Activated T-cell treated with anti-CD3 and anti-CD28 coated beads for 48 hours (primary cell): ENCODE measurements around the gene GGNBP2.

ENCODE experiments used
- DNase-seq: peaks from one replicate; pipeline ENCODE4 v3.0.0-alpha.2; 2020; ENCODE audit warnings: low read depth

Gene GGNBP2

DNA sequence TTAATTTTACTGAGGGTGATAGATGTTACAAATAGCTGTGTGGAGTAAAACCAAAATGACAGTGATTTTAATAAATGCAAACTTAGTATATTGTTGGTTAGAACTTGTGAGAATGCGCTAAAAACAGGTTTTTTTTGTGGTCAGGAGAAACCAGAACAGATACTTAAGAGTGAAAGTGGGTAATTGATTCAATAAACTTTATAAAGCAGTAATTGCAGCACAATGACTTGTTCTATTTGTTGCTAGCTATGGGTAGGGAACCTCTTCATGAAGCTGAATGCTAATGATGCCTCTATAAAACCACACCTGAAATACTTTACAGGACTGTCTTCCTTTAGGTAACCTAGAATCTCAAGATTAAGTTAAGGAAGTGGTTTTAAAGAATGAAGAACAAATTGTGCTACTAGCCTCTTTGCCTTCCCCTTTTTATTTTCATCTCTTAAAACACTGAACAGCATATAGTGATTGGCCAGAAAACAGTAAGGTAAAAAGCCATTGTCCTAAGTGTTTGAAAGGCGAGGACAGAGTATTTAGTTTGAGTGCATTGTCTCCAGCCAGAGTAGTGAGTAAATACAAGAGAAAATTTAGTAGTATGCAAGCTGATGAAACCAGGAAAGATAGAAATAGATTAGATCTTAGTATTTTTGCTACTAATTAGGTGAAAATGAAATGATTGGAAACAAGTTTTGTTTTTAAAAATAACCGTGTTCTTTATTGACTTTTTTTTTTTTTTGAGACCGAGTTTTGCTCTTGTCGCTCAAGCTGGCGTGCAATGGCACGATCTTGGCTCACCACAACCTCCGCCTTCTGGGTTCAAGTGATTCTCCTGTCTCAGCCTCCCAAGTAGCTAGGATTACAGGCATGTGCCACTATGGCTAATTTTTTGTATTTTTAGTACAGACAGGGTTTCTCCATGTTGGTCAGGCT lies 6.0 kb downstream of the GGNBP2 start:
- DNase-seq = no peak

DNA sequence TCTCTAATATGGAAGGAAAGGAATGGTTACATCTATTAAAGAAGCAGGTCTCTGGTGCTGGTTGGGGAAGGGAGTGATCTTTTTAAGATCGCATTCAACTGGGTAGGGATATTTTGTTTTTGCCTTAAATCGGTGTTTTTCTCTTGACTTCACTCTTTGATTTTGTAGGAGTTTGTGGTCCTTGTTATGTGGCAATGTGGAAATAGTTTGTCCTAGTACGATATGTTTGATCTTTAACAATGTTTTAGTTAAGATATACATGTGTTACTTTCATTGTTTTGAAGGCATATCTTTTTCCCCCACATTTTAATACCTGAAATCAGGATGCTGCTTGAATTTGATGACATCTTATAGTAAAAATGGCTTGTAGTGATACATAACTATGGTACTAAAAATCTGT lies 8.7 kb downstream of the GGNBP2 start:
- no peak for DNase-seq

DNA sequence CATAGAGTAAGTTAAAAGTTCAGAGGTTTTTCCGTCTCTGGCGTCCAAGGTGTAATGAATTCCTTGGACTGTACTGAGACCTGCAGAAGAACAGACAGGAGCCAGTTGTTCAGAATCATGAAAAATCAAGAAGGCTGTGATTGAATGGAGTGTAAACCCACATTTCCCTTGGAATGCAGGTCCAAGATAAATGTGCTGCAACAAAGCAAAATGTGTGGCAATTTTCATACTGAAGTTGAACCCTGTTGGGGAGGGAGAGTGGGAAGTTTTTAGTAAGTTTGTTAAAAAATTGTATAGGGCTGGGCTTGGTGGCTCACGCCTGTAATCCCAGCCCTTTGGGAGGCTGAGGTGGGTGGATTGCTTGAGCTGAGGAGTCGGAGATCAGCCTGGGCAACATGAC lies 21.4 kb downstream of the GGNBP2 start:
- no peak for DNase-seq

DNA sequence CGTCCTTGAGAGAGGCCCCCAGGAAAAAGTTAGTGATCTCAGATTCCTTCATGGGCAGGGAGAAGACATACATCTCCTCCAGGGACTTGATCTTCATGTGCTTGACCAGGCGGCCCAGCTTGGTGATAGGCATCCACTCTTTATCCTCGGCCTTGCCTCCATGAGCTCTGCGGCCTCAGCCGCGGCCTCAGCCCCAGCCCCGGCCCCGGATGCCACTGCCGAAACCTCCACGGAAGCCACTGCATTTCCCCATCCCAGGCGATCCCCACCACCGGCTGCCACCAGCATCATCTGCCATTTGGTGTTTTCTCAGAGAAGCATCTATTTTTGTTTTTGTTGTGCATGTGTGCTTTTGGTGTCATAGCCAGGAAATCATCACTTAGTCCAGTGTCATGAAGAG lies 30.3 kb downstream of the GGNBP2 start:
- DNase-seq = no peak

DNA sequence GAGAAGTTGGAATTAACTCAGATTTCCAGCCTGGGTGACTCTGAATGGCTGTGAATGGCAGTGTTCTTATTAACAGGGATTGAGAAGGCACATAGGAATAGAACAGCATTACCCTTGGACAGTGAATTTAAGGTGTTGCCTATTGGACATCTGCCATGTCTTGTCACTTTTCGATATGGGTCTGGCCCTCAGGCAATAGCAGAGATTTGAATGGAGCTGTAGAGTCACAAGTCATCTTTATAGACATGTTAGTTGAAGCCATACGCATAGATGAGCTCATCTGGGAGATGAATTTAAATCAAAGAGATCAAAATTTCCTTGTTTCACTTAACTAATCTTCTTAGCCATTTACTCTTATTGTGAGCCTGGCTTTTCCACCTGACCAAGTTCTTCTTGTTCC lies 32.1 kb downstream of the GGNBP2 start:
- no peak for DNase-seq

DNA sequence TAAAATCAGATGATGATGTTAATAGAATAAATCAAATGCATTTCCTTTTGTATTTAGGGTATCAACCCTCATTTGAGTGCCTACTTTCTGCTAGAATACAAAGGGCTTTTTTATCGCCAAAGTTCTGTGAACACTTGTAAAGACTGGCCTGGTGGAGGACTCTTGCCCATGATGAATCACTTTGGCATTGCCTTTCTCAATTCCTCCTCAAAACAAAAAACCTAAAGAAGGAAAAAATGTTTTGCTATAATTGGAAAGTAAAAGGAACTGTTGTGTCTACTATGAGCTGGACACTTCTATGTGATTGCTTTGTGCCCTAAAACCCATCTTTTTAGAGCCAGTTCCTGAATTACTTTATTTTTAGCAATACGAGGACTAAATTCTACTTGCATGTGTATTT lies 34.0 kb downstream of the GGNBP2 start:
- no peak for DNase-seq

DNA sequence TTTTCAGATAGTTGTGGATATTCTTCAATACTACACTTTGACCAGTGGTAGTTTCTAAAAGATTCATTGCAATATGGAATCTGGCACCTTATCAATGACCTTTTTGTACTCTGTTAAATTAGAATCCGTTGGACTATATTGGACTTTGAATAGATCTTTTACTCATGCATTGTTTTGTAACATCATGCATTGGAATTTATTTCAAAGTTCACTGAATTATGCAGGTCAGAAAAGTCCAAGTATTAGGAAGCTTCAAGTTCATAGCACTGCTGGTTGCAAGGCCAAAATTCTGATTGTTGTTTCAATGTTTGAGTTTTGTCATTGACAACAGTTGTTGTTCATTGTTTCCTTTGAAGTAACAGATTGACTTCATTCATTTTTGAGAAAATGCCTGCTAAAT lies 39.1 kb downstream of the GGNBP2 start:
- no peak for DNase-seq

DNA sequence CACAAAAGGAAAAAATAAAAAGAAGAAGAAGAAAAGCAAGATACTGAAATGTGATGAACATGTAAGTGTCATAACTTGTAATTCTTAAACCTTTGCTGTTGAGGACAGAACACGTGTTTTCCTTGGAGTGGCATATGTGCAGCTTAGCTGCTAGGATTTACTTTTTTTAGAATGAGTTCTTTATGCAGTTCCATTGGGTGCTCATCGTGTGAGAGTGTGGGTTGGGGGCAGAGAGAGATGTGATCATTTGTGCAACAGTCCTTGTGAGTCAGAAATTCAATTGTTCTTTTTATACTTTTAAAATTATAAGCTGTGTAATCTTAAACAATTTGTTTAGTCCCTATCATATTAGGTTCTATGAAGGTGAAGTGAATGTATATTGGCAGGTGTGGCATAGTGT lies 41.4 kb downstream of the GGNBP2 start:
- no peak for DNase-seq

DNA sequence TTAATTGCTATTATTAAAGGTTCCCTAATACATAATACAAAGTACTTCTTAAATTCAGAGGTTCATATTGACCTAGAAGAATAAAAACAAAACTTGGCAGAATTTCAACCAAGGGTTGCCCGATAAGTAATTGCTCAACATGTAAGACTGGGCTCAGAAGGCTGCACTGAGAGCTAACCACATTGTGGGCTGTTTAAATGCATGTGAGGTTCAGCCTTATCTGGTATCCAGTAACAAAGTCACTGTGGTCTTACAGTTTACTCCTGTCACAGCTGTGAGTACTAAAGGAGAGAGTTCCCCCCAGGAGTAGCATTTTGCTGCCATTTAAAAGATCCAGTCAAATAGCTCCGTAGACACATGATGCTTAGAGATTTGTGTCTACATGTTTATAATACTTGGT lies 45.4 kb downstream of the GGNBP2 start:
- DNase-seq = no peak

DNA sequence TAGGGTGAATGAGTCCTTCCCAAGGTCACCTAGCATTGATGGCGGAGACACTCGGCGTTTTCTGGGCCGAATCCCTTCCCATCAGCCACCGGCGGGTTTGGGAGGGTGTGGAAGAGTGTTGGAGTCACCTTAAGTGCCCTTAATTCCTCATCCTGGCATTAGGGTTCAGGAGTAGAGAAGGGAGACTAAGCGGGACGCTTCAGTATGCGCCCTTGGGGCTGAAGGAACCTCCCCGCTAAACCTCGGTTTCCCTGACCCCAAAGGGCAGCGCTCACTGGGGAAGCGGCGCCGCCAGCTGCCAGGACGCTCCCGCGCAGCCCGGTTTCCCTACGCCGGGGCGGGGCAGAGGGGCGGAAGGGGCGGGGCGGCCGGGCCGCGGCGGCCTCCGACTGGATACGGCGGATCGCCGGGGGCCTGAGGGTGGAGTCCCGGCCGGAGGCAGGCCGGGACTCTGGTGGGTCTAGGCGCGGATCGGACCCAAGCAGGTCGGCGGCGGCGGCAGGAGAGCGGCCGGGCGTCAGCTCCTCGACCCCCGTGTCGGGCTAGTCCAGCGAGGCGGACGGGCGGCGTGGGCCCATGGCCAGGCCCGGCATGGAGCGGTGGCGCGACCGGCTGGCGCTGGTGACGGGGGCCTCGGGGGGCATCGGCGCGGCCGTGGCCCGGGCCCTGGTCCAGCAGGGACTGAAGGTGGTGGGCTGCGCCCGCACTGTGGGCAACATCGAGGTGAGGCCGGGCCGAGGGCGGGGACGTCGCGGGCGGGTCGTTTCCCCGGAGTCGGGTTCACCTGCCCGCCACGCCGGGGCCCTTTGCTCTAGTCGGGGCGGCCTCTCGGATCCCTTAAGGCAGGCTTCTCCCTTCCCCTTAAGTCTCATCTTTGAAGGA lies 47.0 kb downstream of the GGNBP2 start, which contains the start of gene DHRS11:
TSS of gene DHRS11 (plus strand) at position 446 of the 882 bp plus-strand sequence. CDS start at position 577, 131 bp downstream.
- DNase-seq = peak; percentile 84

DNA sequence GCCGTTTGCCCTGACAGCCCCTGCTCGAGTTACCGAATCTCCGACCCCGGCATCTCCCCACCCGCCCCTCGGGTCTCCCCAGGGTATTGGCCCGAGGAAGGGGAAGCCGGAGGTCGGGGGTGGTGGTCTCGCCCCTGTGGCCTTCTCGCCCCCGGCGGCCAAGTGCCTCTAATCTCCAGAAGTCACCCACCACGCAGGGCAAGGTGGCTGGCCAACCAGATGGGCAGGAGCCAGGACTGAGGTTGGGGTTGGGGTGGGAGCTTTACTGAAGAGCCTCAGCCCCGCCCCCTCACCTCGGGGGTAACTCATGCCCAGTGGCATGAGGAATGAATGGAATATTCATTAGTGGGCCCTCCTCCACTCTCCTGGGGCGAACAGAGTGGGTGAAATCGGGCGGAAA lies 47.6 kb downstream of the GGNBP2 start:
- DNase-seq = peak; percentile 7

DNA sequence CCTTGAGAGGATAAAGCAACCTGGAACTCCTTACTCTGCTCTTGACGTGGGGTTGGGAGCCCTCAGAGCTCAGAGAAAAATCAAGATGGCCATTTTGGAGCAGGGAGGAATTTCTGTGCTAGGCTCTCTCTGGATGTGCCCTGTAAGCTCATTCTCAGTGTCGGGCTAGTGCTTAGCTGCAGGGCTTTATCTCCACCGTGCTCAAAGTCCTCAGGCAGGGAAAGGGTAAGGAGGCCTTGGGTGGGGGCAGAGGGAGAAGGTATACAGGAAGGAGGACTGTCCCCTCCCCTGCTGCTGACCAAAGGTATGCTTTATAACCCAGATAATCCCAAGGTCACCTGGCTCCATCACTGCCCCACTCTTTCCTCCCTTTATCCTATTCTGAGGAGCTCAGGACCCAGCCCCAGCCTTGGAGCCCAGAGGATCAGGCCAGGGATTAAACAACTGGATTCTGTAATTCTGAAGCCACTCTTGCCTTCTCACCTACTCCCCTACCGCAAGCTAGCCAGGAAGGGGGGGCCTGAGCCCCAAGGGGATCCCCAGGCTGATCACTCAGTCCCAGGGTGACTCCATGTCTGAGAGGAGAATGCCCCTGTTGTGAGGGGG lies 48.1 kb downstream of the GGNBP2 start:
- DNase-seq = no peak

DNA sequence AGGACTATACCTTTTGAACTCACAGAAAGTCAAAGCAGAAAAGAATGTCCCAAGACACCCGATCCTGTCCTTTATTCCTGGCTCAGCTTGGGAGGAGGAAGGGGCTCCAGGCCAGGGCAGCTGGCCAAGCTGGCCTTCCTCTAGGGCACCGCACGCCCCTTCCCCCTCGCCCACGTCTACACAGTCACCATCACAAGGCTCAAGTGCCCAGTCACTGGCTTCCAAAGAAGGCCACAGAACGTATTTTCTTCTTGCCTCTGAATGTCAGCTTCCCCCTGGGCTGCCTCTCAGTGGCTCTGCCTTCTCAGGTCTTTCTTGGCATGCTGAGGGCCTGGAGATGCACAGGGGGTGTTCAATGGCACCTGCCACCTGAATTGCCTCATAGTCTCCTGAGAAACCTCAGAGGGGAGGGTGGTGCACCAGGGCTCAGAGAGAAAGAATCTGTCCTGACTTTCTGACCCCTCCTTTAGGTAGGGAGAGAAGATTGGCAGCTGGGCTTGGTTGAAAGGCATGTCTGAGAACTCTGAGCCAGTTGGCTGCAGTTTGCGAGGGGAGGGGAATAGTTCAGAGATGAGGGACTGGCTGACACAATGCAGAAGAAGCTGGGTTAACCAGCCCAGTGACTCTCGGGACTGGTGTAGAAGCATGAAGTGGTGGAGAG lies 49.1 kb downstream of the GGNBP2 start:
- no peak for DNase-seq

DNA sequence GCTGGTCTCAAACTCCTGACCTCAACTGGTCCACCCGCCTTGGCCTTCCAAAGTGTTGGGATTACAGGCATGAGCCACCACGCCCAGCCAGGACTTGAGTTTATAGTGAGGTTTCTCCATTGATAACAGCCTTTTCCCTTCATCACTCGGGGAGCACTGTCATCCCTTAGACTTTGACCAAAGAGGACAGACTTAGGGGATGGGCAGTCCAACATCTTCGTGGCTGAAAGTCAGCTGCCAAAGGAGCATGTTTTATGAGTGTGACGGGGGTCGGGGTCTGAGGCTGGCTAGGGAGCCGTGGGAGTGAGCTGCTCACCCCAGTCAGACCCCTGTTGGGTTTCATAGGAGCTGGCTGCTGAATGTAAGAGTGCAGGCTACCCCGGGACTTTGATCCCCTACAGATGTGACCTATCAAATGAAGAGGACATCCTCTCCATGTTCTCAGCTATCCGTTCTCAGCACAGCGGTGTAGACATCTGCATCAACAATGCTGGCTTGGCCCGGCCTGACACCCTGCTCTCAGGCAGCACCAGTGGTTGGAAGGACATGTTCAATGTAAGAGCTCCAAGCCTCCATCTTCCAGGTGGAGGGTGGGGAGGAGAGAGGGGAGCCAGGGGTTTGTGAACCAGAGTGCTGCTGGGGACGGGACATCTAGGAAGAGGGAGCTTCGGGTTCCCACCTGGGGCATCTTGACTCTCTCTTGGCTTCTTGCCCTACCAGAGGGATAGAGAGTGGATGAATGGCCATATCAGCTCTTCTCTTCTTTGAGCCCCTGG lies 50.1 kb downstream of the GGNBP2 start:
- DNase-seq = no peak

DNA sequence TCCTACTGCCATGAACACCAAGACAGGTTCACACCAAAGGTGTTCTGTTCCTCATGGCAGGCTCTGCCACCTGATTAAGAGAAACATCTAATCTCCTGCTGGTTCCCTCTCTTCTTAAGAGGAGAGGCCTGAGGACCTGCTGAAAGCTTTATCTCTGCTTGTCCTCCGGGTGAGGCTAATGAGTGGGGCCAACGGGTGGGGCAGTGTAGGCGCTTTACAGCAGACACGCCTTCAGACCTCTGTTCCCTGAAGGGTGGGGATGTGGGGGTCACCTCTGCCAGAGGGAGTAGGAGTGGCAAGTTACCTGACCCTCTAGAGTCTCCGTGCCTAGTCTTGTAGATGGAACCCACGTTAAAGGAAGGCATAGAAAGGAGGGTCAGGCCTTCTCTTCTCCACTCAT lies 52.5 kb downstream of the GGNBP2 start:
- DNase-seq = no peak

DNA sequence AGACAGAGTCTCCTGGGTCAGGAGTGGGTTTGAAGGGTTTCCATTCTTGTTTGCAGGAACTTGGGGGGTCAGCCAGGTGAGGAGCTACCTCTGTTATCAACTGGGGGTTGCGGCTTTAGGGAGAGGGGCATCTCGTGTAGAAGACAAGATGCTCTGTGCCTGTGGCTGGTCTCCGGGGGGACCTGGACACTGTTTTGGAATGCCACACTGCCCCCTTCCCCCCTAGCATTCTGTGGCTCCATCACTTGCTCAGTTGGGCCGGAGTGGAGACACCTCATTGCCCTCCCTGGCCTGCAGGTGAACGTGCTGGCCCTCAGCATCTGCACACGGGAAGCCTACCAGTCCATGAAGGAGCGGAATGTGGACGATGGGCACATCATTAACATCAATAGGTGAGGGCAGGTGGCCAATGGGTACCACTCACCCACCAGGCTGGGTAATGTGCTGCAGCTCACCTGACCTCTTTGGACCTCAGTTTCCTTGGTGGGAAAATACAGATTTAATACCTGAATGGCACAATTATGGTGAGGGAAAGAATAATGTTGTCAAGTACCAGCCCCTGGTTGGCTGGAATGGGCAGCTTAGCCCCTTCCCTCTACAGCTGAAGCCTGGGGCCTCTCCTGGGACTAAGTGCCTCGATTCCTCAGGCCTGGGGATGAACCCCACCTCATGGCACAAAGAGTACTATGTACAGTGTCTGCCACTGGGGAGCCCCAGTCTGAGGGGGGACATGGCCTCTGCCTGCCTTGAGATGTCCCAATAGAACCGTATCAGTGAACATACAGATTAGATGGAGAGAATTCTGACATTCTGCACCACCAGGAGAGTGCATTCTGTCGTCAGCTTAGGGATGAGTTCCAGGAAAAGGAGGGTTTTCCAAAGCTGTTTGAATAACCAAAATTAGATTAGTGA lies 53.4 kb downstream of the GGNBP2 start:
- no peak for DNase-seq

DNA sequence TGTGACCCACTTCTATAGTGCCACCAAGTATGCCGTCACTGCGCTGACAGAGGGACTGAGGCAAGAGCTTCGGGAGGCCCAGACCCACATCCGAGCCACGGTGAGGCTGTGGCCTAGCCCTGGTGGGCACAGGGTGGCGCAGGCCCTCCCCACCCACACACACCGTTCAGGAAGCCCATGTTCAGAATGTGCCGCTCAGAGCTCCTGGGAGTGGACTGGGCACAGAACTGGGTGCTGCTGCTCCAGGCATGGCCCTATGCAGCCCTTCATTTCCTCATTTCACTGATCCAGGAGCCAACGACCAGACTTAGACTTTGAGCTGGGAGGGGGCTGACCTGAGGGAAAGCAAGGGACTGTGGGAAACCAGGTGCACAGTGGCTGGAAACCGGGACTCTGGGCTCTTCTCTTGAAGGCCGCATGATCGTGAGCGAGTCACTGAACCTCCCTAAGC lies 54.3 kb downstream of the GGNBP2 start:
- no peak for DNase-seq

DNA sequence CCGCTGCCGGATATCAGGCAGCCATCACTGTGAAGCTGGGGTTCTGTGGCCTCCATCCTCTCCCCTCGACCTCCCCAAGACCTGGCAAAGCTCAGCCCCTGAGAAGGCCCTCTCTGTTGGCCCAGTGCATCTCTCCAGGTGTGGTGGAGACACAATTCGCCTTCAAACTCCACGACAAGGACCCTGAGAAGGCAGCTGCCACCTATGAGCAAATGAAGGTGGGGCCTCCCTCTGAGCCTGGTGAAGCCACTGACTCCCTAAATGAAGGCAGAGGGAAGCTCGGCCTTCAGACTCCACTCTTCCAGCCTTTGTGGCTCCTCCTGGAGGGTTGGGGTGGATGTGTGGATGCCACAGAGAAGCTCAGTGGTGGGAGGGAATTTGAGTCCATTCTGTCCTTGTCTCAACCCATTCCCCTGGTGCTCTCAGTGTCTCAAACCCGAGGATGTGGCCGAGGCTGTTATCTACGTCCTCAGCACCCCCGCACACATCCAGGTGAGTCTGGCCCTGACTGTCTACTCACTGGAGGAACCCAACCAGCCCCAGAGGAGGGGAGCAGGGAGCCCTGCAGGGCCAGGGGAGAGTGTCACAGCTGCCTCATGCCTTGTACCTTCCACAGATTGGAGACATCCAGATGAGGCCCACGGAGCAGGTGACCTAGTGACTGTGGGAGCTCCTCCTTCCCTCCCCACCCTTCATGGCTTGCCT lies 55.0 kb downstream of the GGNBP2 start:
- DNase-seq = no peak

DNA sequence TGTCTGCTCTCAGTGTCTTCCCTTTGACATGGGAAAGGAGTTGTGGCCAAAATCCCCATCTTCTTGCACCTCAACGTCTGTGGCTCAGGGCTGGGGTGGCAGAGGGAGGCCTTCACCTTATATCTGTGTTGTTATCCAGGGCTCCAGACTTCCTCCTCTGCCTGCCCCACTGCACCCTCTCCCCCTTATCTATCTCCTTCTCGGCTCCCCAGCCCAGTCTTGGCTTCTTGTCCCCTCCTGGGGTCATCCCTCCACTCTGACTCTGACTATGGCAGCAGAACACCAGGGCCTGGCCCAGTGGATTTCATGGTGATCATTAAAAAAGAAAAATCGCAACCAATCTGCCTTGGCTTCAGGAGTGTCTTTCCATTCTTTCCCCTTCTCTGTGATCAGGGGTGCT lies 55.7 kb downstream of the GGNBP2 start:
- DNase-seq = no peak
